Right renal pelvis (tissue), 4 donors: ENCODE data around the gene MCM3AP. TPM values are rescaled to one million over a fixed set of nuclear protein-coding genes. Genes with fewer than 3 reads are reported as not detected.

ENCODE experiments used
- DNase-seq, 4 donors: peaks; one replicate each; pipeline ENCODE4 v3.0.0-alpha.2; 2013; ENCODE audit warnings: low read depth in 4 of 4, low spot score in 3 of 4, missing footprints in 1 of 4
- polyA plus RNA-seq, 4 donors: library from polyadenylated mRNA; unstranded; fragments of 120-200 nt; gene quantifications; one replicate each; pipeline ENCODE4 v1.2.1, GENCODE V29; 2013; ENCODE audit not compliant: insufficient read length in 4 of 4

MCM3AP gene
- polyA plus RNA-seq, 4 donors, result 67.1 to 78.4 (median 70.8) TPM

GRCh38 chr21:46189959-46190490 lies 95.4 kb downstream of the MCM3AP start:
- DNase-seq, result no peak

- DNase-seq, result no peak
Measured at GRCh38 chr21:46189213-46189958, 96.0 kb downstream of the MCM3AP start.

GRCh38 chr21:46188226-46189212 lies 96.9 kb downstream of the MCM3AP start:
- no peak for DNase-seq

GRCh38 chr21:46187814-46188213 lies 97.6 kb downstream of the MCM3AP start:
- DNase-seq, result no peak

- no peak for DNase-seq
Measured at GRCh38 chr21:46187261-46187660, 98.2 kb downstream of the MCM3AP start.

GRCh38 chr21:46185716-46186115 lies 99.7 kb downstream of the MCM3AP start:
- no peak for DNase-seq

Other genes starting within 250 kb of the MCM3AP start
- gene COL6A2, start 187.5 kb downstream of the MCM3AP start, polyA plus RNA-seq, result 100 to 1,000 TPM; 181 to 254 (median 205) TPM
- 10 to 100 TPM; 15.2 to 34.2 (median 27.7) TPM for gene FTCD, start 130.0 kb downstream of the MCM3AP start, polyA plus RNA-seq
- 10 to 100 TPM in 3 of 4 donors, 1 to 10 TPM in 1; 10.0 to 12.8 (median 12.6) TPM for gene SPATC1L, start 101.2 kb downstream of the MCM3AP start, polyA plus RNA-seq
- 10 to 100 TPM; 28.1 to 36.3 (median 35.5) TPM for gene LSS, start 56.8 kb downstream of the MCM3AP start, polyA plus RNA-seq
- gene YBEY, start 731 bp upstream of the MCM3AP start, polyA plus RNA-seq, result 10 to 100 TPM; 19.9 to 24.6 (median 20.7) TPM
- 10 to 100 TPM in 3 of 4 donors, 1 to 10 TPM in 1; 9.6 to 13.3 (median 10.9) TPM for gene C21orf58, start 38.3 kb upstream of the MCM3AP start, polyA plus RNA-seq
- 10 to 100 TPM; 32.0 to 34.6 (median 32.5) TPM for gene PCNT, start 38.5 kb upstream of the MCM3AP start, polyA plus RNA-seq
- 10 to 100 TPM; 27.1 to 37.5 (median 28.8) TPM for gene DIP2A, start 173.3 kb upstream of the MCM3AP start, polyA plus RNA-seq